ENCODE results near the gene PHLDB1. TPM values are rescaled to one million over a fixed set of nuclear protein-coding genes. Genes with fewer than 3 reads are reported as not detected.

Gene PHLDB1
- total RNA-seq, 2 donors from 2014 or later: 45.9 to 54.9 TPM

GRCh38 chr11:118651820-118652219 is 44.4 kb downstream of the PHLDB1 start:
- 93 to 95% methylated on average over 2 to 3 of the region's 3 CpGs for WGBS, 2 experiments (ENCODE audit: insufficient coverage in 1 of 2, insufficient read length in 1 of 2)
- DNase-seq: no peak
- H3K9me3 ChIP-seq (ENCODE audit: control insufficient read depth, low read length): no peaks in the 10 kb centered on the region
- TF ChIP-seq CTCF (conservative IDR thresholded peaks at IDR 0.05): no peak
- H3K36me3 ChIP-seq (ENCODE audit: control insufficient read depth, insufficient read depth, low read length): peaks cover 36% of the 10 kb centered on the region
- no peak overlapping the region for H3K4me3 ChIP-seq (ENCODE audit: low read length)
- Mint-ChIP-seq H3K4me1 (no peaks in the 10 kb centered on the region), H3K36me3 (ENCODE audit: low read depth) (peaks cover 42% of the 10 kb centered on the region), H3K27me3 (ENCODE audit: insufficient read depth) (no peaks in the 10 kb centered on the region), H3K4me3 (no peak overlapping the region), H3K27ac (no peak overlapping the region), H3K9me3 (no peaks in the 10 kb centered on the region)
- H3K27ac ChIP-seq (ENCODE audit: low read depth, low read length): no peak overlapping the region
- H3K9ac ChIP-seq (ENCODE audit: extremely low read depth, low read length, poor library complexity, severe bottlenecking): no peak overlapping the region
- no peaks in the 10 kb centered on the region for H3K4me1 ChIP-seq (ENCODE audit: control insufficient read depth, insufficient read depth, low read length)
- no peaks in the 10 kb centered on the region for H3K27me3 ChIP-seq (ENCODE audit: control insufficient read depth, insufficient read depth, low read length, poor library complexity, severe bottlenecking)

GRCh38 chr11:118652681-118653181 is 45.3 kb downstream of the PHLDB1 start:
- DNase-seq: no peak
- H3K27ac ChIP-seq (ENCODE audit: low read depth, low read length): no peak overlapping the region
- no peak overlapping the region for H3K4me3 ChIP-seq (ENCODE audit: low read length)
- no peaks in the 10 kb centered on the region for H3K4me1 Mint-ChIP-seq
- no peaks in the 10 kb centered on the region for H3K27me3 ChIP-seq (ENCODE audit: control insufficient read depth, insufficient read depth, low read length, poor library complexity, severe bottlenecking)
- no peak overlapping the region for H3K9ac ChIP-seq (ENCODE audit: extremely low read depth, low read length, poor library complexity, severe bottlenecking)
- WGBS, 2 experiments (ENCODE audit: insufficient coverage in 1 of 2, insufficient read length in 1 of 2): 85 to 96% methylated on average over 2 to 4 of the region's 4 CpGs
- H3K27me3 Mint-ChIP-seq (ENCODE audit: insufficient read depth): no peaks in the 10 kb centered on the region
- H3K36me3 Mint-ChIP-seq (ENCODE audit: low read depth): peaks cover 36% of the 10 kb centered on the region
- H3K4me1 ChIP-seq (ENCODE audit: control insufficient read depth, insufficient read depth, low read length): no peaks in the 10 kb centered on the region
- no peak for TF ChIP-seq CTCF (conservative IDR thresholded peaks at IDR 0.05)
- no peak overlapping the region for H3K27ac Mint-ChIP-seq
- H3K9me3 Mint-ChIP-seq: no peaks in the 10 kb centered on the region
- H3K9me3 ChIP-seq (ENCODE audit: control insufficient read depth, low read length): no peaks in the 10 kb centered on the region
- H3K36me3 ChIP-seq (ENCODE audit: control insufficient read depth, insufficient read depth, low read length): peaks cover 32% of the 10 kb centered on the region
- H3K4me3 Mint-ChIP-seq: no peak overlapping the region

- H3K4me3 Mint-ChIP-seq: no peak overlapping the region
- no peak for DNase-seq
- WGBS, 2 experiments (ENCODE audit: insufficient coverage in 1 of 2, insufficient read length in 1 of 2): 94 to 96% methylated on average over 6 to 8 of the region's 8 CpGs
- peaks cover 26% of the 10 kb centered on the region for H3K36me3 ChIP-seq (ENCODE audit: control insufficient read depth, insufficient read depth, low read length)
- H3K9me3 ChIP-seq (ENCODE audit: control insufficient read depth, low read length): no peaks in the 10 kb centered on the region
- TF ChIP-seq CTCF (conservative IDR thresholded peaks at IDR 0.05): no peak
- no peak overlapping the region for H3K27ac ChIP-seq (ENCODE audit: low read depth, low read length)
- no peak overlapping the region for H3K9ac ChIP-seq (ENCODE audit: extremely low read depth, low read length, poor library complexity, severe bottlenecking)
- H3K36me3 Mint-ChIP-seq (ENCODE audit: low read depth): peaks cover 28% of the 10 kb centered on the region
- H3K27me3 ChIP-seq (ENCODE audit: control insufficient read depth, insufficient read depth, low read length, poor library complexity, severe bottlenecking): no peaks in the 10 kb centered on the region
- no peaks in the 10 kb centered on the region for H3K27me3 Mint-ChIP-seq (ENCODE audit: insufficient read depth)
- no peak overlapping the region for H3K27ac Mint-ChIP-seq
- H3K4me3 ChIP-seq (ENCODE audit: low read length): no peak overlapping the region
- H3K9me3 Mint-ChIP-seq: no peaks in the 10 kb centered on the region
- H3K4me1 ChIP-seq (ENCODE audit: control insufficient read depth, insufficient read depth, low read length): no peaks in the 10 kb centered on the region
- peaks cover 1% of the 10 kb centered on the region for H3K4me1 Mint-ChIP-seq
Observed at GRCh38 chr11:118653684-118654390, 46.4 kb downstream of the PHLDB1 start.
